ENCODE results near the gene SLC7A14. TPM values are rescaled to one million over a fixed set of nuclear protein-coding genes. Genes with fewer than 3 reads are reported as not detected.

SLC7A14 gene
- total RNA-seq, 4 donors from 2014 or later = not detected

DNA sequence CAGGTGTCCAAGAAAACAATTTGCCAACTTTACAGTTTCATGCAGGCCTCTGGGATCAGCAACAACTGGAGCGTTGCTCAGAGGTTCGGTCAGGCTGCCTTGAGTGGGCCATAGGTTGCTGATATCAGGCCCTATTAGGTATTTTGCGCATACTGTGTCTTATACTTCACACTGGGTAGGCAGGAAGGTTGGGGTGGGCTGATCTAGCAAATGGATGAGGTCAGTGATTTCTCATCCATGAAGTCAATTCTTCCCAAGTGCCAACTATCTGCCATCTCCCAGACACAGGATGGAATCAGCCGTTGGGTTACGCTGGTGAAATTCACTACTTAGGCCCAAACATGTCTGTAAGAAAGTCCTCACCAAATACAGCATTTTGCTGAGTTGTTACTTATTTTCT, 77.6 kb downstream of the SLC7A14 start:
- H3K4me3 ChIP-seq (ENCODE audit: low read depth, poor library complexity, severe bottlenecking) = no peak overlapping the region
- intact Hi-C loops (cut with DNase I; ENCODE audit: low total_unique reads) = no loop called here
- WGBS, 2 donors = 94 to 97% methylated on average over 5 of the region's 5 CpGs
- no peak for DNase-seq (ENCODE audit: low spot score in 2 of 2)
- TF ChIP-seq, protein P1, sequence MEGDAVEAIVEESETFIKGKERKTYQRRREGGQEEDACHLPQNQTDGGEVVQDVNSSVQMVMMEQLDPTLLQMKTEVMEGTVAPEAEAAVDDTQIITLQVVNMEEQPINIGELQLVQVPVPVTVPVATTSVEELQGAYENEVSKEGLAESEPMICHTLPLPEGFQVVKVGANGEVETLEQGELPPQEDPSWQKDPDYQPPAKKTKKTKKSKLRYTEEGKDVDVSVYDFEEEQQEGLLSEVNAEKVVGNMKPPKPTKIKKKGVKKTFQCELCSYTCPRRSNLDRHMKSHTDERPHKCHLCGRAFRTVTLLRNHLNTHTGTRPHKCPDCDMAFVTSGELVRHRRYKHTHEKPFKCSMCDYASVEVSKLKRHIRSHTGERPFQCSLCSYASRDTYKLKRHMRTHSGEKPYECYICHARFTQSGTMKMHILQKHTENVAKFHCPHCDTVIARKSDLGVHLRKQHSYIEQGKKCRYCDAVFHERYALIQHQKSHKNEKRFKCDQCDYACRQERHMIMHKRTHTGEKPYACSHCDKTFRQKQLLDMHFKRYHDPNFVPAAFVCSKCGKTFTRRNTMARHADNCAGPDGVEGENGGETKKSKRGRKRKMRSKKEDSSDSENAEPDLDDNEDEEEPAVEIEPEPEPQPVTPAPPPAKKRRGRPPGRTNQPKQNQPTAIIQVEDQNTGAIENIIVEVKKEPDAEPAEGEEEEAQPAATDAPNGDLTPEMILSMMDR (IDR thresholded peaks at IDR 0.05) = no peak
- TF ChIP-seq POLR2A (IDR thresholded peaks at IDR 0.05) = no peak

DNA sequence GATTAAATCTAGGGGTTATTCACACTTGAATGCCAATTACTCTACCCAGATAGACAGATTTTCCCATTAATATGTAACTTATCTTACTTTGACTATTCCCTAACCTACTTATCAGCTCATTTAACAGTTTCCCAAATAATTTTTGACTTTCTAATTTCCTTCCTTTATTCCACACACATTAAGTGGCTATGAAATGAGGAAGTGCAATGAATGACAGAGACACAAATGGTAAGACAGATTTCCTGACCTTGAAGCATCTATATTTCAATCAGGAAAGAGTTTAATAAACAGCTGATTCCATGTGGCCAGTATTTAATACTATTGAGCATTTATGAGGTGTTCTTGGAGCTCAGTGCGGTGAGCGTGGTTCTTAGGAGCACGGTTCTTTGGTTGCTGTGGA, 78.8 kb downstream of the SLC7A14 start:
- 93 to 98% methylated on average over 3 of the region's 3 CpGs for WGBS, 2 donors
- intact Hi-C loops (cut with DNase I; ENCODE audit: low total_unique reads) = no loop called here
- no peak for TF ChIP-seq POLR2A (IDR thresholded peaks at IDR 0.05)
- TF ChIP-seq, protein P1 (IDR thresholded peaks at IDR 0.05) = no peak
- H3K4me3 ChIP-seq (ENCODE audit: low read depth, poor library complexity, severe bottlenecking) = no peak overlapping the region
- no peak for DNase-seq (ENCODE audit: low spot score in 2 of 2)

DNA sequence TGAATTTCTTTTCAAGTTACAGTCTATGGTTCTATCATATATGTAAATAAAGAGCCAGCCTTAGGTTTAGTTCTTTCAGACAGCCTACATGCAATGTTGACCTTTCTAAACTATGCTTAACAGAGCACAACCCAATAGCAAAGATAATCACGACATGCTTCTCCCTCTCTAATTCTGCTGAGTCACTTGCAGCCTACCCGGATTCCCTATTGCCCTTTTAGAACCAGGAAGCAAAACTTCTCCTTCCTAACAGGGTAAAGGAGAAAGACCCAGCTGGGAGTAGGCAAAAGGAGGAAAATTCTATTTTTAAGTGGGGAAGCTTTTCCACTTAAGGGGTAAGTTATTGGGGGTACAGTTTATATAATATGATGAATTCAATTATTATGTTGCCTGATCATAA, 79.3 kb downstream of the SLC7A14 start:
- no peak for TF ChIP-seq POLR2A (IDR thresholded peaks at IDR 0.05)
- TF ChIP-seq, protein P1 (IDR thresholded peaks at IDR 0.05) = no peak
- no peak overlapping the region for H3K4me3 ChIP-seq (ENCODE audit: low read depth, poor library complexity, severe bottlenecking)
- intact Hi-C loops (cut with DNase I; ENCODE audit: low total_unique reads) = no loop called here
- WGBS, 2 donors = 21 to 25% methylated on average over 2 of the region's 2 CpGs
- DNase-seq (ENCODE audit: low spot score in 2 of 2) = no peak

DNA sequence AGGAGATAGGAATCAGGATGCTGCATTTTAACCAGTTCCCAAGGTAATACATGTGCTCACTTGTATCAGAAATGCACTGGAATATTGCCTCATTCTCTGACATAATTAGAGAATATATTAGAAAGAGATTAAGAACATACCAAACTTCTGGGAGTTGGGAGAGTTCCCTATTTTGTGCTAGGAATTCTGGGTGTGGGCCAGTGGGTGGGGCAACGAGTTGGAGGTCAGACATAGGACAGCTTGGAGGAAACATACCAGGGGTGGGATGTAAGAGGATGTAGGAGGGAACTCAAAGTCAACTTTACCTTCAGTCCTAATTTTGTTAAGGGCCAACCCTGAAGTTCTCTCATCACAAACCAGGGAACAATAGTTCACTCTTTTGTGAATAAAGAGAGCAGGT, 83.6 kb downstream of the SLC7A14 start:
- no peak for DNase-seq (ENCODE audit: low spot score in 2 of 2)
- TF ChIP-seq, protein P1 (IDR thresholded peaks at IDR 0.05) = no peak
- no peak for TF ChIP-seq POLR2A (IDR thresholded peaks at IDR 0.05)
- WGBS, 2 donors = 11 to 17% methylated on average over 1 of the region's 1 CpG
- H3K4me3 ChIP-seq (ENCODE audit: low read depth, poor library complexity, severe bottlenecking) = no peak overlapping the region
- intact Hi-C loops (cut with DNase I; ENCODE audit: low total_unique reads) = no loop called here

DNA sequence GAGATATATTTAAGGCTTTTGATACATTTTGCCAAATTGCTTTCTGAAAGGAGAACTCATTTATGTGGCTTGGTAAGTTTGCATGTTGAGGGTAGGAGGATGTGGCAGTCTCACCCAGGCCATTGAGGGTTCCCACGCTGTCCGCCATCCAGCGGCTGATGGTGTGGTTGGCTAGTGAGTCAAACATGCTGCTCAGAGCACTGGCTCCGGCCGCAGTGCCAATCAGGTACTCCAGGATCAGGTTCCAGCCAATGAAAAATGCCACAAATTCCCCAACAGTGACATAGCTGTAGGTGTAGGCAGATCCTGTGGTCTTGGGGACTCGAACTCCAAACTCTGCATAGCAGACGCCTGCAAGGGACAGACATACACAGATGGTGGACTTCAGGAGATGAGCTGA, 84.9 kb downstream of the SLC7A14 start:
- H3K4me3 ChIP-seq (ENCODE audit: low read depth, poor library complexity, severe bottlenecking) = no peak overlapping the region
- 90 to 91% methylated on average over 7 of the region's 7 CpGs for WGBS, 2 donors
- no peak for DNase-seq (ENCODE audit: low spot score in 2 of 2)
- TF ChIP-seq, protein P1 (IDR thresholded peaks at IDR 0.05) = no peak
- no peak for TF ChIP-seq POLR2A (IDR thresholded peaks at IDR 0.05)
- intact Hi-C loops (cut with DNase I; ENCODE audit: low total_unique reads) = no loop called here

DNA sequence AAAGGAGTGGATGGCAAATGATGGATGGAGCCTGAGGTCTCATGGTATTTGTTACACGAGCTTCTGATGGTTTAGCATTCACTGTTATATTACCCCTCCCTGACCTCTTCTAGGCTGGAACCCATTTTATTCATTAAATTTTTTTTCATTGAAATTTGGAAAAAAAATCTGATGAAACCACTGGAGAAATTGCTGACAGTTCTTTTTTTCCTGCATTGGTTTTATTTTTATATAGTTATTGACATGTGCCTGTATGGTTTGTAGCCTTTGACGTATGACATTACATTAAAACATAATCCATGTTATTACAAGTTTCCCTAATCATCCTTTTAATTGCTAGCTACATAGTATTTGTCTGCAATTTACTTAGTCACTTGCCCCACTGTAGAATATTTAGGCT, 85.4 kb downstream of the SLC7A14 start:
- TF ChIP-seq, protein P1 (IDR thresholded peaks at IDR 0.05) = no peak
- no peak for TF ChIP-seq POLR2A (IDR thresholded peaks at IDR 0.05)
- H3K4me3 ChIP-seq (ENCODE audit: low read depth, poor library complexity, severe bottlenecking) = no peak overlapping the region
- intact Hi-C loops (cut with DNase I; ENCODE audit: low total_unique reads) = no loop called here
- no peak for DNase-seq (ENCODE audit: low spot score in 2 of 2)
- 84 to 93% methylated on average over 2 of the region's 2 CpGs for WGBS, 2 donors
